HG02852 (cell line): Measurements from ENCODE around the gene HTT.
A peak's percentile ranks its signal among the peaks of the same experiment; 100 is the strongest.

Source experiments
- ATAC-seq: cut with Tn5 transposase; IDR thresholded peaks from one replicate; pipeline ENCODE4 v1.9.1; 2021; ENCODE audit warnings: mild to moderate bottlenecking, moderate library complexity; ENCODE audit not compliant: unreplicated experiment

The HTT gene

GRCh38 chr4:3197366-3198105, 123.1 kb downstream of the HTT start:
- no peak for ATAC-seq

GRCh38 chr4:3198906-3199305, 124.4 kb downstream of the HTT start:
- no peak for ATAC-seq

DNA sequence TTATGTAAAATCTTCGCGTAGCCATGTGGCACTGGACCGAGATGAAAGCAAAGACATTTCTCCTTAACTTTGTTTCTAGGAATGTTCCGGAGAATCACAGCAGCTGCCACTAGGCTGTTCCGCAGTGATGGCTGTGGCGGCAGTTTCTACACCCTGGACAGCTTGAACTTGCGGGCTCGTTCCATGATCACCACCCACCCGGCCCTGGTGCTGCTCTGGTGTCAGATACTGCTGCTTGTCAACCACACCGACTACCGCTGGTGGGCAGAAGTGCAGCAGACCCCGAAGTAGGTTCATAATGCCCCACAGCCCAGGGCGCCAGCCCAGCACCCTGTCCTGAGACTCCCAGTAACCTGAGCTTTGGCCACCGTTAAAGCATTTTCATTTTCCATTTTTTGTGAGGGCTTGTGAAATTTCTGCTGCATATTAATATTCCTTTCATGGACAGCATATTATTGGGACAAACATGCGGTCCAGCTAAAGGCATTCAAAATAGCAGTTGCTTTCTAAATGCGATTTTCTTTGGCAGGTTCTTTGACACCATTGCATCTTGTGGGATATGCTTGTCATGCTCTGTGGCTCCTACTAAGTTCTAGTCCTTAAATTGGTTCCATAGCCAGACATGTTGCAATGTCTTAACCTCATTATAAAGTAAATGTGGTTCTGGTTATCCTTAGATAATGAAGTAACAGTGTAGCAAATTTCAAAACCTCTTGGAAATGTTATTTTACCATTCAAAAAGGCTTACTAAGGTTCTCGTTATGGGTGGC, 125.4 kb downstream of the HTT start:
- no peak for ATAC-seq

- no peak for ATAC-seq
Observed at GRCh38 chr4:3200423-3201090, 126.1 kb downstream of the HTT start.

GRCh38 chr4:3201718-3202702, 127.5 kb downstream of the HTT start:
- peak; percentile 59 for ATAC-seq

- ATAC-seq: no peak
Observed at GRCh38 chr4:3202836-3203820, 128.6 kb downstream of the HTT start.

DNA sequence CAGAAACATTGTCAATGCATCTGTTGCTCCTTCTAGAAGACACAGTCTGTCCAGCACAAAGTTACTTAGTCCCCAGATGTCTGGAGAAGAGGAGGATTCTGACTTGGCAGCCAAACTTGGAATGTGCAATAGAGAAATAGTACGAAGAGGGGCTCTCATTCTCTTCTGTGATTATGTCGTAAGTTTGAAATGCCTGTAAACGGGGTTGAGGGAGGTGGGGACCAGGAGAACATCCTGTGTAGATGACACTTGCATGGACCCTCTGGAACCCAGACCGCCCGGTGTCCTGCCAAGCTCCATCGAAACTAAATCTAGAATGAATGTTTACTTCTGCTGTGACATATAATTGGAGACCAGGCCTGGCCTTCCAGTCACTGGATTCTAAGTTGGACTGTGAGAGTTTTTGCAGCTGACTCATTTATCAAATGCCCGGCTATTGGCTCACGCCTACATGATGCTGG, 129.5 kb downstream of the HTT start:
- no peak for ATAC-seq

DNA sequence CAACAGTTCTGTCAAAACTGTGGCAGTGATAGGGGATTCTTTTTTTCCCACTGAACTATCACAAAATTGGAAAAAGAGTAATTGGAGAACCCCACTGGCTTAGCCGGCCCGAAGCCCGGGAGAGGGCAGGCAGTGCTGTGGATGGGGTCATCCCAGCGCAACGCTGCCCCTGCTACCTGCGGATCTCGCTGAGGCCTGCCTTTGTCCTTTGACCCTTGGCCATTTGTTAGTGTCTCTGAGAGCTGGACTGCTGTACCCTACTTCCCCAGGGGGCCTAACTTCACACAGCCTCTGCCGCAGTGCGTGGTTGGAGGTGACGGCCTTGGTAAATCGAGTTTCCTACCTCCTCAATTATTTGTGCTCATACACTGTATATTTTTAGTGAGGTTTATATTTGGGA, 131.5 kb downstream of the HTT start:
- ATAC-seq: no peak

- ATAC-seq: no peak
Observed at GRCh38 chr4:3206439-3207100, 132.1 kb downstream of the HTT start.

- ATAC-seq: no peak
Observed at GRCh38 chr4:3207531-3208037, 133.1 kb downstream of the HTT start.

- ATAC-seq: no peak
Observed at GRCh38 chr4:3208826-3209225, 134.3 kb downstream of the HTT start.

DNA sequence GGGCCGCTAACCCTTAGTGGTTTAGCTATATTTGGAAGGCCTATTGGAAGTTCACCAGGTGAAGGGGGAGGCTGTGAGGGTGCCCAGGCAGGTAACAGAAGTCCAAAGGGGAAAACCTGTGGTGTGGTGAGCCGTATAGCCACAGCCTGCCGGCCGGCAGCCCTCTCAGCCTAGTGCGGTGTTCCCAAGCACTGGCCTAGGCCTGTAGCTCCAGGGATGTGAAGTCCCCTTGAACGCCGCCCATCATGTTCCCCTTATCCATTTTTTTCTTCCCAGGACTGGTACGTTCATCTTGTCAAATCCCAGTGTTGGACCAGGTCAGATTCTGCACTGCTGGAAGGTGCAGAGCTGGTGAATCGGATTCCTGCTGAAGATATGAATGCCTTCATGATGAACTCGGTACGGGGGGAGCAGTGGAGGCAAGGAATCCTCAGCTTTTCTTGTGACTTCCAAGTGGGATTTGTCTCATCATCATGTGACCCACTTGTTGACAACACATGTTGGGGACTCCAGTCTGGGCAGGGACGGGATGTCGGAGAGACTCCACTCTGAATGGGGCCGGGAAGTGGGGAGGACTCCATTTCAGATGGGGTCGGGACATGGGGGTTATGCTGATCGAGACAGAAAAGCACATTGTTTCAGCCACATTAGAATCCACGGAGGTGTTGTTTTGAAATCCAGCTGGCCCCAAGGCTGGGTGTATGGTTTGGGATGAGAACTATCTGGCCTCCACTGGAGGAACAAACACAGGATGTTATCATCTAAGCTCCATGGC, 135.3 kb downstream of the HTT start:
- ATAC-seq: no peak

- ATAC-seq: no peak
Observed at GRCh38 chr4:3210467-3210866, 136.0 kb downstream of the HTT start.

- ATAC-seq: no peak
Observed at GRCh38 chr4:3211866-3212265, 137.4 kb downstream of the HTT start.

DNA sequence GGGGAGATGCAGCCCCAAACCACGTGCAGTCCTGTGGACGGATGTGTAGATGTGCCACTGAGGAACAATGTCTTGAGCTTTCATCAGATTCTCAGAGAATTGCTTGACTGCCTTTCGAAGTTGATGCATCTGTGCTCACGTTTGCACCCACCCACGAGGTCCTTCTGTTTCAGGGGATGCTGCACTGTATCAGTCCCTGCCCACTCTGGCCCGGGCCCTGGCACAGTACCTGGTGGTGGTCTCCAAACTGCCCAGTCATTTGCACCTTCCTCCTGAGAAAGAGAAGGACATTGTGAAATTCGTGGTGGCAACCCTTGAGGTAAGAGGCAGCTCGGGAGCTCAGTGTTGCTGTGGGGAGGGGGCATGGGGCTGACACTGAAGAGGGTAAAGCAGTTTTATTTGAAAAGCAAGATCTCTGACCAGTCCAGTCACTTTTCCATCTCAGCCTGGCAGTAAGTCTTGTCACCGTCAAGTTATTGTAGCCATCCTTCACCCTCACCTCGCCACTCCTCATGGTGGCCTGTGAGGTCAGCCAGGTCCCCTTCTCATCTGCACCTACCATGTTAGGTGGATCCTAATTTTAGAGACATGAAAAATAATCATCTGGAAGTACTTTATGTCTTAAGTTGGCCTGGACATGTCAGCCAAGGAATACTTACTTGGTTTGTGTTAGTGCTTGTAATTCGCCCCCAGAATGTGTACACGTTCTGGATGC, 138.1 kb downstream of the HTT start:
- no peak for ATAC-seq

- no peak for ATAC-seq
Observed at GRCh38 chr4:3213106-3213425, 138.6 kb downstream of the HTT start.

GRCh38 chr4:3213661-3214250, 139.3 kb downstream of the HTT start:
- no peak for ATAC-seq
